Left kidney (tissue), 2 donors: ENCODE measurements around the gene DNM2. TPM values are rescaled to one million over a fixed set of nuclear protein-coding genes. Genes with fewer than 3 reads are reported as not detected.

Source experiments
- DNase-seq: peaks from one replicate; pipeline ENCODE4 v3.0.0-alpha.2; 2013
- polyA plus RNA-seq: library from polyadenylated mRNA; unstranded; fragments of 120-200 nt; gene quantifications from one replicate; pipeline ENCODE4 v1.2.1, GENCODE V29; 2013; ENCODE audit not compliant: insufficient read length

The DNM2 gene
- polyA plus RNA-seq, 1 donor, result 155 TPM

GRCh38 chr19:10688545-10689280 is 29.2 kb upstream of the DNM2 start:
- DNase-seq, result no peak

DNA sequence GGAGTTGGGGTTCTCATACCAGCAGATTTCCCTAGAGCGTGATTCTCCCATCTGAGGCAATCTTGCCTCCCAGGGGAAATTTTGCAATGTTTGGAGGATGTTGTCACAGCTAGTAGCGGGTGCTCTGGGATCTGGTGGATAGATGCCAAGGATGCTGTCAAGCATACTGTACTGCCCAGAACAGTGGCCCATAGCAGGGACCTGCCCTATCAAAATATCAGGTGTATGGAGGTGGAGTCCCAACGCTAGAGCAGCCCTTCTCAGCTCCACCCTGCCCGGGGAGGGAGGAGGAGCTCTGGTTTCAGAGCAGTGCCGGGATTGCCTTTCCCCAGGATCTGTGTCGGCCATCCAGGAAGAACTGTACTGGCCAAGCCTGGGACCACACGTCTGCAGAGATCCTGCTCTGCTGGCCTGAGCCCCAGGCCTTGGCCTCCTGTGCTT is 27.5 kb upstream of the DNM2 start:
- DNase-seq, result no peak

DNA sequence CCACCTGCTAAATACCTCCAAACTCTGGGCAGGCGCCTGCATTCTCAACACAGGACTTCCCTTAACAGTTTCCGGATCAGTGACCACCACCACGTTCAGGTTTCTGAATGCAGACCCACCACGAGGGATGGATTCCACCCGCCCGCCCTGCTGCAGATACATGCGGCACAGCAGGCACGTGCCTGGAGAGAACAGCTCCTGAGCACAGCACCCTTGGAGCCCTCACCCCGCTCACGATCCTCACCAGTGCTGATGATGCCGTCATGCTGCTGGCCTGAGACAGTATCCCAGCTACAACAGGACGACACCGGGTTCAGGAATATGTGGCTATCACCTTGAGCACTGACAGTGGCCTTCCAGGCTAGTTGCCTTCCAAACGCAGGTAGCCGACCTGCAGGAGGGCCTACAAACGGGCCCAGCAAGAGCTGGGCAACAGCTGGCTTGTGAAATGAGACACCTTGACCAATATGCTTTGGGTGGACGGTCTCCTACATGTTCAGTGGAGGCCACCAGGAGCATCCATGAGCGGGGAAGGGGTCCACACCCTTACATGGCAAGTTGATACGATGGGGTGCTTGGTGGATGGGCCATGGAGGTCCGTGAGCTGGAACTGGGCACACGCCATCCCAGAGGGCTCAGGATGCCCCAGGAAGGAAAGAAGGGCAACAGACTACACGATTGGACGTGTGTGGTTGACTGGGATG is 26.5 kb upstream of the DNM2 start:
- DNase-seq, result no peak

- DNase-seq, result no peak
These were observed 26.0 kb upstream of the DNM2 start for GRCh38 chr19:10691883-10692282.

DNA sequence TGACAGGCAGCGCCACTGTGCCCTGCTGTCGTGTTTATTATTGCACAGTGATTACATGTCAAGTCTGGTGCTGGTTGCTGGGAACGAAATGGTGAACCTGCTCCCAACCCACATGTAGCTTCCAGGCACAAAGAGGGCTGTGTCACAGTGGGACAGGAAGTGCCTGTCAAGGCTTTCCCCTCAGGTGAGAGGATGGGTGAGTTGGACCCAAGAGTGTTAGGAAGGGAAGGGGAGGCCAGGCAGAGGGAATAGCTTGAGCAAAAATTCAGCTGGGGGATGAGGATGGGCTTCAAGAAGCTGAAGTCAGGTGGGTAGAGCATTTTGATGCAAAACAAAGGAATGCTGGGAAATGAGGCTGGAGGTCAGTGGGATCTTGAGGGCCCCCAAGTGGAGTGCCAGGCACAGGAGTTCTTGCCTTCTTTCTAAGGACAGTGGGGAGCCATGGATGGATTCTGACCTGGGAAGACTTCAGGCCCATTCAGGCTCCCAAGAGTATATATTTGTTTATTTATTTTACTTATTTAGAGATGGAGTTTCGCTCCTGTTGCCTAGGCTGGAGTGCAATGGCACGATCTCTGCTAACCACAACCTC is 25.1 kb upstream of the DNM2 start:
- DNase-seq, result no peak

DNA sequence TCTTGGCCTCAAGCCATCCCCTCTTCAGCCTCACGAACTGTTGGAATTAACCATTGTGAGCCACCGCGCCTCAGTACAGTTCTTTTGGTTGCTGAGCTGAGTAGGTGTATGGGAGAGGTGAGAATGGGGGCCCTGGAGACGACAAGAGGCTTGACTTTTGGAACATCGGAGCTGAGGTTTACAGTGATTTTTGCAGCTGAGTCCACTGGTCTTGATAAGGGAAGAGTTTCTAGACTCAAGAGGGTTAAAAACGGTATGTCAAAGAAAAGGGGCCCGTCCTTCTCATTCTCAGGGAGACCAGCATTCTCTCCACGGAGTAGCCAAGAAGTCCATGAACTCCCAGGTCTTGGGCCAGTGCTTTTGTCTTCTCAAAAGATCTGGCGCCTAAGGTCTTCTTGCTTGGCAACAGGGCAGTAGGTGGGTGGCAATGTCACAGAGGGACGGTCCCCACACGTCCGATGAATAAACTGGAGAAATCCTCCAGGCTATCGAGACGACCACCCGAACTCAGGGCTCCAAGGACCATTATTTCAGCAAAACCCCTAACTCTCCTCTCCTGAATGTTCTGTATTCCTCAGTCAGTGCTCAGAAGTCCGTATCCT is 23.1 kb upstream of the DNM2 start:
- no peak for DNase-seq

- DNase-seq, result peak; percentile 94
These were observed 22.2 kb upstream of the DNM2 start for GRCh38 chr19:10695401-10696398.

DNA sequence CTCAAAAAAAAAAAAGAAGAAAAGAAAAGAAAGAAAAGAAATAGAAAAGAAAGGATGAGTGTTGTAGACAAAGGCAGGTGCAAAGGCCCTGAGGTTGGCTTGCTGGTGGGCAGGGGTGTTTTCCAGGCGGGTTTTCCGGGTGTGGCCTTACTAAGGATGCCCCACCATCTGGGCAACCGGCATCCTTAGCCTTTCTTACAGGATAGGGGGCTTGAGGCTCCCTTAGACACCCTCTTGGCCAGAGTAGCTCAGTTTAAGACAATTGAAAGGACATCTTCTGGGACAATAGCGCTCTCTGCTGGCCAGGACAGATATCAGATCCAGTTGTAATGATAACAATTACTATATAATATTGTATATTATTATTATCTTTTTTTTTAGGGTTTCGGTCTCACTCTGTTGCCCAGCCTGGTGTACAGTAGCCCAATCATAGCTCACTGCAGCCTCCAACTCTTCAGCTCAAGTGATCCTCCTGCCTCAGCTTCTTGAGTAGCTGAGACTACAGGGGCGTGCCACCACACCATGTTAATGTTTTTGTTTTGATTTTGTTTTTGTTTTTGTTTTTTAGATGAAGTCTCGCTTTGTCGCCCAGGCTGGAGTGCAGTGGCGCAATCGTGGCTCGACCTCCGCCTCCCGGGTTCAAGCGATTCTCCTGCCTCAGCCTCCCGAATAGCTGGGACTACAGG is 18.1 kb upstream of the DNM2 start:
- no peak for DNase-seq

GRCh38 chr19:10701955-10702525 is 15.8 kb upstream of the DNM2 start:
- DNase-seq, result no peak

GRCh38 chr19:10706990-10707389 is 10.9 kb upstream of the DNM2 start:
- DNase-seq, result no peak

DNA sequence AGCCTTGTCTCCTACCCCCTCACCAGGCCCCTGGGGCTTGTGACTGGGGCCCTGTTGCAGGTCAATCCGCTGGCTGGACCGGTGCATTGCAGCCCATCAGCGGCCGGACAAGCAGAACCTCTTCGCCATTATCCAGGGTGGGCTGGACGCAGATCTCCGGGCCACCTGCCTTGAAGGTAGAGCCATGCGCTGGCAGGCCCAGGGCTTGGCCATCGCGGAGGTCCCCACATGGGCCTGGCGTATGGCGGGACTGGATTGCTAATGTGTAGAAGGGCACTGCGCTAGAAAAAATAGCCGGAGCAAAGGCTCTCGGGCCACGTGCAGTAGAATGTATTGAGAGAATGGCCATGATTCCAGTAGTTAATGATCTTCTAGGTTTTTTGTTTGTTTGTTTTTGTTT is 10.4 kb upstream of the DNM2 start:
- DNase-seq, result no peak

DNA sequence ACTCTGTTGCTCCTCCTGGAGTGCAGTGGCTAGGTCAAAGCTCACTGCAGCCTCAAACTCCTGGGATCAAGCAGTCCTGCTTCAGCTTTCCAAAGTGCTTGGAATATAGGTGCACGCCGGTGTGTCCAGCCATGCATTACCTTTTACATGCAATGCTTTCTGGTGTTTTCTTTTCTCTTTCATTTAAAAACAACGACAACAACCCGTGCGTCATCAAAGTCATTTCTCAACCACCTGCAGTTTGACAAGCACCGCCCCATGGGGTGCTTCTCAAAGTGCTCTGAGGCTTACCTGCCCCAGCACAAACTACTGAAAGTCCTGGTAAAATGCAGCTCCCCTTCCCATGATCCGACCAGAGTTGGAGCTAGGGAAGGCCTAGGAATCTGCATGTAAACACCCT is 9.6 kb upstream of the DNM2 start:
- DNase-seq, result no peak

GRCh38 chr19:10712045-10712444 is 5.8 kb upstream of the DNM2 start:
- no peak for DNase-seq

GRCh38 chr19:10712754-10713153 is 5.1 kb upstream of the DNM2 start:
- no peak for DNase-seq

- DNase-seq, result no peak
These were observed 4.6 kb upstream of the DNM2 start for GRCh38 chr19:10713317-10713716.

GRCh38 chr19:10717054-10717355 is 874 bp upstream of the DNM2 start:
- DNase-seq, result no peak

DNA sequence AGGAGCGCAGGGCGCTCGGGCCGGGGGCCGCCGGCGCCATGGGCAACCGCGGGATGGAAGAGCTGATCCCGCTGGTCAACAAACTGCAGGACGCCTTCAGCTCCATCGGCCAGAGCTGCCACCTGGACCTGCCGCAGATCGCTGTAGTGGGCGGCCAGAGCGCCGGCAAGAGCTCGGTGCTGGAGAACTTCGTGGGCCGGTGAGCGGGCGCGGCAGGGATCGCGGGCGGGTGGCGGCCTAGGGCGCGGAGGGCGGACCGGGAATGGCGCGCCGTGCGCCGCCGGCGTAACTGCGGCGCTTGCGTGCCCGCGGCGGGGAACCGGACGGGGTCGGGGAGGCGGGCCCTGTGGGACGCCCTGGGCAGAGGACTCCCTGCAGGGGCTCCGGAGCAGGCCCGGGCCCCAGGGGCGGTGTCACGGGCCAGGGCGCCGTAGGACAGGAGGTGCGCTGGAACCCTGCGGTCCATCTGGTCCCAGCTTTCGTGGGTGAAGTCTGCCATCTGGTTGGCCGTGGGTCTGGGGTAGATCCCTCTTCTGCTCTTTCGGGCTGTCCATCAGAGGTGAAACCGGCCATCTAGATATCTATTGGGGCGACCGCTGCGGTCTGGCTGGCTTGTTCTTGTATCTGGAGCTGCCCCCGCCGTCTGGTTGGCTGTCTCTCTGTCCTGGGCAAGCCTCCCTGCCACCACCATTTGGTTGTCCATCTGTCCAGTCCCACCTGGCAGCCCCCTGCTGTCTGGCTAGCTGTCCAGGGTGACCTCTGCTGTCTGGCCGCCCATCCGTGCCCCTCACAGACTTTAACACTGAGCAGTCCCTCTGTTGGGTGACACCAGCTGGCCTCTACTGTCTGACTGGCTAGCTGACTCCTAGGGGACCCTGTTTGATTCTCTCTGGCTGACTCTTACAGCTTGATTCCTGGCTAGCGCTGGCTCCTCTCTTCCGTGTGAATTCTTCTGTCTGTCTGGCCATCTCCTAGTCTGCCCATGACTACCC is 622 bp downstream of the DNM2 start:
- no peak for DNase-seq

DNA sequence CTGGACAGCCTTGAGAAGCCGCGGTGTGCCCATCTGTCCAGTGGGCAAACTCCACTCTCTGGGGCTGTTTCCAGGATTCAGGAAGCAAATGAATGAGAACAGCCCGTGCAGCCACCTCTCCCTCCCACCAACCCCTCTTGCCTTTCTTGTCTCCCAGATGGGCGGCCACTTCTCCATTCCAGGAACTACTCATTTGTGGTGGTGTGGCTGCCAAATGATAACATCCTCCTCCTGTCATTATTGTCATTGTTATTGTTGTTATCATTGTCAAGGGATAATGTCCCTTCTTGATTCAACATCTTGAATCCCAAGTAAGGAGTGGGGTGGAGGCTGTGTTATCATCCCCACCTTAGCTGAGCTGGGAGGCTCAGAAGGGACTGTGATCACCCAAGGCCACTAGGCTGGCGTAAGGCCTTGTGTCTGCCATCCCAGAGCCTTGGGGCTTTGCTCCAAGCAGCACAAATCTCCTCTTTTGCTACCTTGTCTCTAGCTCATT is 1.6 kb downstream of the DNM2 start:
- DNase-seq, result no peak

DNA sequence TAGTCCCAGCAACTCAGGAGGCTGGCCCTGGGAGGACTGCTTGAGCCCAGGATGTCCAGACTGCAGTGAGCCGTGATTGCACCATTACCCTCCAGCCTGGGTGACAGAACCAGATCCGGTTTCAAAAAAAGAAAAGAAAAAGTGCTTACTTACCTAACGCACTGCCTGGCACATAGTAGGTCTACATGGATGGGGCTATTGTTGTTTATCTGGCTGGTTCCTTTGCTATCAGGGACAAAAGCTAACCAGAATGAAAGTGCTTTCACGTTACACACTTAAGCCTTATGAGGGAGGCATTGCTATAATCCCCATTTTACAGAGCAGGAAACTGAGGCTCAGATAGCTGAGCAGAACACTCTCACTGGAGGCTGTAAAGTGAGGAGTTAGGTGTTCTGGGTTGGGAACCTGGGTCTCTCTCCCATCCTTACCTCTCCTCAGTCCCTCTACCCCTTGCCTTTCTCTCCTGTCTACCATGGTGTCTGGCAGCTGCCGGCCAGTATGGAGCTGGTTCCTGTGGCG is 2.8 kb downstream of the DNM2 start:
- DNase-seq, result no peak
